GM19240 (cell line): Measurements from ENCODE around the gene SLC25A22.

Experiments used
- DNase-seq: peaks from one replicate; pipeline ENCODE4 v3.0.0; 2011; ENCODE audit warnings: low spot score; ENCODE audit not compliant: insufficient read length

SLC25A22 gene

DNA sequence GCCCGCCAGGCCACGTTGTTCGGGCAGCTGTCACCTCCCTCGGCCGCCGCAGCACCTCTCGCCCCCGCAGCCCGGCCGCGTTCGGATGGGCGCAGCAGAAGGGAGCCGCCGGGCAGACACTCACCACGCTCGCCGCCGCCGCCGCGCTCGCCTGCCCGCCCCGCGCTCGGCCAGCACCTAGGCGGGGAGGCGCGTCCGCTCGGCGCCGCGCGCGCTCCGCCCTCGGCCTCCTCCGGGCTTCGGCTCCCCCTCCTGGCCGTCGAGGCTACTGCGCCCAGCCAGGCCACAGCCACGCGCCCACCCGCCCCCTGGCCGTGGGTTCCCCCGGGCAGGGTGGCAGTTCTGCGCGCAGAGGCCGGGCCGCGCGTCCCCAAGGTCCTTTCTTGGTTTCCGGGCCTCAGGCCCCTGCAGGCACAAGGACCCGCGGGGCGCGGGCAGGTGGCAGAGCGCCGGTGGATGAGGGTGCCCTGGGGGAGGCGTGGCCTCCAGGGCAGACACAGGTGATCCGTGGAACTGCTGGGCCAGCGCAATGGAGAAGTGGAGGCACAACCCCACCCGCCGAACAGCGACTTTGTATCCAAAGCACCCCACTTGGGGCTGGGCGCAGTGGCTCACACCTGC, at the start of gene SLC25A22:
Gene SLC25A22 (minus strand): TSS at position 189 of the 621 bp plus-strand sequence. CDS start 3,275 bp downstream, outside the sequence.
- DNase-seq = peak; percentile 93

GRCh38 chr11:847876-848275, 49.8 kb upstream of the SLC25A22 start:
- no peak for DNase-seq

DNA sequence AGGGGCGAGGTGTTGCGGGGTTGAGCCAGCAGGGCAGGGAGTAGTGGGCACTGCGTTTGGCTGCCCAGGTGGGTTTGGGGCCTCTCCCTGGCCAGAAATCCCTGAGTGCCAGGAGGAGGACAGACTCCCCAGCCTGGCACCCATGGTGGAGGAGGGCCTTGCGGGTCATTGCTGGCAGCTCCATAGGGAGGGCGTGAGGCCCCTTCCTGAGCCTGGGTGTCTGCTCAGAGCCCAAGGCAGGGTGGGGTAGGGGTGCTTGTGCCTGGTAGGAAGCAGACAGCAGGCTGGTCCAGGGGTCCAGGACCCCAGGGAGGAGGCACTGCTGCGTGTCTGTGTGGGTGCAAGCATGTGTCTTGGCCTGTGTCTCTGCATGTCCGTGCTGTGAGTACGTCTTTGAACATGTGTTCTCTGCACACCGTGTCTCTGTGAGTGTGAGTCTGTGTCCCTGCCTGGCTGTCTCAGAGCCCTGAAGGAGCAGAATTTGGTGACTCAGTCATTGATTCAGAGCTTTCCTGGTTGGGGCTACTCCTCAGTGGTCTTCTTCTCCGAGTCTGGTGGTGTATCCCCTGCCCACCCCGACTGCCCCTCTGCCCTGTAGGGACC, 48.5 kb upstream of the SLC25A22 start:
- DNase-seq = no peak

- DNase-seq = no peak
Measured at GRCh38 chr11:845872-846495, 47.9 kb upstream of the SLC25A22 start.

GRCh38 chr11:844693-845644, 46.9 kb upstream of the SLC25A22 start:
- DNase-seq = no peak

GRCh38 chr11:843818-844692, 46.0 kb upstream of the SLC25A22 start:
- no peak for DNase-seq

GRCh38 chr11:843086-843734, 45.1 kb upstream of the SLC25A22 start:
- no peak for DNase-seq

- peak; percentile 95 for DNase-seq
Measured at GRCh38 chr11:842370-843002, 44.4 kb upstream of the SLC25A22 start, which contains the start of the genes POLR2L and TSPAN4. Gene POLR2L, minus strand, starts transcription at chr11:842529. Its CDS starts 21 bp downstream, at chr11:842508. Gene TSPAN4, plus strand, starts transcription at chr11:842852. Its CDS starts 7,453 bp downstream, at chr11:850305.

DNA sequence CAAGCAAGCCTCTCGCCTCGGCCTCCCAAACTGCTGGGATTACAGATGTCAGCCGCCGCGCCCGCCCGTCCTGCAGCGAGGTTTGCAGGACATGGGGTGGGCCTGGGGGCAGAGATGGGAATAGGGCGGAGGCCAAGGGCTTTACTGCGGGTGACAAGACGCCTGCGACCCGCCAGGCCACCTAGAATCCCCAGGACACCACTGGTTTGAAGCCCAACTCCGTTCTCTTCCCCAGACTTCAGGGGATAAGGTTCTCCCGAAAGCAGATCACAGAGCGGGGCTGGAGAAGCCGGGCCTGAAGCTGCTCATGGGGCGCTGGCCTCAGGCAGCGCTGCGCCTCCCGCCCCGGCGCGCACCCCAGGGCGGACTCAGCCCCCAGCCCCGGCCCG, 43.9 kb upstream of the SLC25A22 start:
- DNase-seq = no peak

GRCh38 chr11:839875-840617, 42.0 kb upstream of the SLC25A22 start:
- DNase-seq = no peak

DNA sequence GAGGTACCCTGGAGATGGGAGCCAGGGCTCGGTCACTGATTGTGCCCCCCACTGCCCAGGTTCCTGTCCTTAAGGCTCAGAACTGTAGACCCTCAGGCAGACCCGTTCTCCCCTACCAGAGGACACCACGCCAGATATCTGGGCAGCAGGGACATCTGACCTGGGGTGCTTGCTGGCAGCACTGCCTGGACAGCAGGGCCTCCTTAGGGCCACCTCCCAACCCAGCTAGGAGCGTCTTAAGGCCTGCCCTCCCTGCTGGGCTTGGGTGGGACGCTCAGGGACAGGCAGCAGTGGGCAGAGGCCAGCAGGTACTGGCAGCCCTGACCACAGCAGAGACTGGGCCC, 41.2 kb upstream of the SLC25A22 start:
- DNase-seq = no peak

DNA sequence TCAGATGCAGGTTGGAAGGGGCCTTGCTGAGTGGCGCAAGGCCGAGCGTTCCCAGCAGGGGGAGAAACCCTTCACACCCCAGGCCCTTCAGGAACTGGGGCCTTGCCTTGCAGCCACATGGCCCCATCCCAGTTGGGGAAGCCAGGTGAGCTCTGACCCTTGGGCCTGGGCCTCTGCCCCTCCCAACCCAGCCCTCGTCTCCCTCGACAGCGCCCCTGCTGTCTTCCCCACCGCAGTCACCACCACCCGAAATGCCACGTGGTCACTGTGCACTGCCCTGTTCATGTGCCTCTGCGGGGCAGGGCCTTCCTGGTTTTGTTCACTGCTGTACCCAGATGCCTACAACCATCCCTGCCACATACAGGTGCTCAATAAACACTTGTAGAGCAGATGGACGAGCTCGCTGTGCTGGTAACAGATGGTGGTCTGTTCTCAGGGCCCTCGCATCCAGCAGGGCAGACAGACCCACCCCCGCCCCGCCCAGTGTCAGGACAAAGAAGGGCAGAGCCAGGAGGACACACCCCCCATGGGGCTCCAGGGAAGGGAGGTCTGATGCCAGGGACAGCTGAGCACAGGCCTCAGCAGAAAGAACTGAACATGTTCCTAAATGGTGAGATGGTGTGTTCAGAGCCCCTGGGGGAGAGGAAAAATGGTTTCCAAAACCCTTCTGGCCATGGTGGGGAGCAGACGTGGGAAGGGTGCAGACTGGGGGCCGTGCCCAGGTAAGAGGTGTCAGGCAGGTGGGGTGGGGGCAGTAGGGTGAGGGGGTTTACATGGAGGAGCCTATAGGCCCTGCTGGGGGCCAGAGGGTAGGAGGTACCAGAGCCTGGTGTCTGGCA, 40.6 kb upstream of the SLC25A22 start:
- DNase-seq = no peak

- no peak for DNase-seq
Measured at GRCh38 chr11:837990-838307, 39.9 kb upstream of the SLC25A22 start.

GRCh38 chr11:837189-837989, 39.3 kb upstream of the SLC25A22 start:
- DNase-seq = no peak

DNA sequence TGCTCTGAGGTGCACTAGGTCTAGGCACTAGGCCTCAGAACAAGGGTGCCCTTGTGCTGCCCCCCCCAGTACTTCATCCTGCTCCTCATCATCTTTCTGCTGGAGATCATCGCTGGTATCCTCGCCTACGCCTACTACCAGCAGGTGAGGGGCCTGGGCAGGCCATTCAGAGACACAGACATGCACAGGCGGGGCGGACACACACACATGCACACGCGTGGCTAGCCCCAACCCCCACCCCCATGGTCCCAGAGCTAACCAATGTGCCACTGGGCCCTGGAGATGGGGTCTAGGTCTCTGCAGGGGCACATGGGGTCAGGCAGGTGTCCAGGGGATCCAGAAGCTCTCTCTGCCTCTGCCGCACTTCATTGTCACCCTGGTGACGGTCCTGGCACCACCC, 38.6 kb upstream of the SLC25A22 start:
- no peak for DNase-seq

- DNase-seq = no peak
Measured at GRCh38 chr11:836274-836673, 38.2 kb upstream of the SLC25A22 start.
